Stimulated activated CD4-positive, alpha-beta T cell treated with anti-CD3 and anti-CD28 coated beads, Interleukin-12 subunit alpha, Interleukin-12 subunit beta, amount 100 ng/mL, for 4 hours (primary cell): ENCODE data around the gene MBNL1.

Experiments
- DNase-seq: peaks from one replicate; pipeline ENCODE4 v3.0.0-alpha.2; 2020

MBNL1 gene

GRCh38 chr3:152499791-152500385, 231.2 kb downstream of the MBNL1 start:
- DNase-seq = no peak

GRCh38 chr3:152505926-152506325, 237.2 kb downstream of the MBNL1 start:
- DNase-seq = no peak

- no peak for DNase-seq
Observed at GRCh38 chr3:152508705-152509104, 240.0 kb downstream of the MBNL1 start.

- no peak for DNase-seq
Observed at GRCh38 chr3:152511904-152512303, 243.2 kb downstream of the MBNL1 start.

GRCh38 chr3:152513301-152513960, 244.7 kb downstream of the MBNL1 start:
- DNase-seq = no peak
